HCT116 (cell line): Measurements from ENCODE around the gene FGD5.

Experiments used
- POLR2AphosphoS5 ChIP-seq: IDR thresholded peaks from 2 replicates; pipeline ENCODE4 v1.6.1; 2011; ENCODE audit warnings: mild to moderate bottlenecking, low read depth, low read length, moderate library complexity
- TF ChIP-seq, protein P1 (sequence below), 3 experiments: fragments of 200-600 bp in 1 of 3; sonication (generic) in 1 of 3; IDR thresholded peaks in 2 of 3; conservative IDR thresholded peaks in 1 of 3; 2 replicates each; pipeline ENCODE4 v1.5.1; 2012 to 2017; ENCODE audit warnings: low read depth in 2 of 3, low read length in 2 of 3, antibody characterized with exemption in 1 of 3, borderline replicate concordance in 1 of 3, control low read depth in 1 of 3, mild to moderate bottlenecking in 1 of 3, mixed read lengths in 1 of 3, mixed run types in 1 of 3, moderate library complexity in 1 of 3; ENCODE audit not compliant: insufficient read depth in 1 of 3

- no peak for TF ChIP-seq POLR2AphosphoS5
- TF ChIP-seq, protein P1, sequence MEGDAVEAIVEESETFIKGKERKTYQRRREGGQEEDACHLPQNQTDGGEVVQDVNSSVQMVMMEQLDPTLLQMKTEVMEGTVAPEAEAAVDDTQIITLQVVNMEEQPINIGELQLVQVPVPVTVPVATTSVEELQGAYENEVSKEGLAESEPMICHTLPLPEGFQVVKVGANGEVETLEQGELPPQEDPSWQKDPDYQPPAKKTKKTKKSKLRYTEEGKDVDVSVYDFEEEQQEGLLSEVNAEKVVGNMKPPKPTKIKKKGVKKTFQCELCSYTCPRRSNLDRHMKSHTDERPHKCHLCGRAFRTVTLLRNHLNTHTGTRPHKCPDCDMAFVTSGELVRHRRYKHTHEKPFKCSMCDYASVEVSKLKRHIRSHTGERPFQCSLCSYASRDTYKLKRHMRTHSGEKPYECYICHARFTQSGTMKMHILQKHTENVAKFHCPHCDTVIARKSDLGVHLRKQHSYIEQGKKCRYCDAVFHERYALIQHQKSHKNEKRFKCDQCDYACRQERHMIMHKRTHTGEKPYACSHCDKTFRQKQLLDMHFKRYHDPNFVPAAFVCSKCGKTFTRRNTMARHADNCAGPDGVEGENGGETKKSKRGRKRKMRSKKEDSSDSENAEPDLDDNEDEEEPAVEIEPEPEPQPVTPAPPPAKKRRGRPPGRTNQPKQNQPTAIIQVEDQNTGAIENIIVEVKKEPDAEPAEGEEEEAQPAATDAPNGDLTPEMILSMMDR (IDR thresholded peaks at IDR 0.05 in 2 of 3, conservative IDR thresholded peaks at IDR 0.05 in 1 of 3; ENCODE audit: borderline replicate concordance in 1 of 3, insufficient read depth in 1 of 3, low read depth in 2 of 3, low read length in 2 of 3), result no peak
Measured at GRCh38 chr3:14959359-14959943, 140.7 kb downstream of the FGD5 start.
